GM10266 (cell line): ENCODE measurements around the gene ZNF681.

Source experiments
- DNase-seq: peaks from one replicate; pipeline ENCODE4 v3.0.0; 2012; ENCODE audit errors: extremely low spot score
- TF ChIP-seq, protein P1 (sequence below): IDR thresholded peaks from 2 replicates; pipeline ENCODE4 v1.5.1; 2012; ENCODE audit warnings: mild to moderate bottlenecking, low read depth; ENCODE audit not compliant: control insufficient read depth, insufficient read depth; ENCODE audit errors: missing control alignments

Gene ZNF681

DNA sequence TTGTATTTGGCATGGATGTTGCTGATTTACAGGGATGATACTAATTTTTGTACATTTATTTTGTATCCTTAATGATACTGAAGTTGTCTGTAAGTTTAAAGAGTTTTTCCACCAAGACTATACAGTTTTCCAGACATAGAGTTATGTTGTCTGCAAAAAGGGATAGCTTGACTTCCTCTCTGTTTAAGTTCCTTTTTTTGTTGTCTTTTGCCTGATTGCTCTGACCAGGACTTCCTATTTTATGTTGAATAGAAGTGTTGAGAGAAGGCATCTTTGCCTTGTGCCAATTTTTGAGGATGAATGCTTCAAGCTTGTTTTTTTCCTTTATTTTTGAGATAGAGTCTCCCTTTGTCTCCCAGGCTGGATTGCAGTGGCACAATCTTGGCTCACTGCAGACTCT is 36.8 kb upstream of the ZNF681 start:
- DNase-seq = no peak

GRCh38 chr19:23792784-23793183 is 34.1 kb upstream of the ZNF681 start:
- TF ChIP-seq, protein P1, sequence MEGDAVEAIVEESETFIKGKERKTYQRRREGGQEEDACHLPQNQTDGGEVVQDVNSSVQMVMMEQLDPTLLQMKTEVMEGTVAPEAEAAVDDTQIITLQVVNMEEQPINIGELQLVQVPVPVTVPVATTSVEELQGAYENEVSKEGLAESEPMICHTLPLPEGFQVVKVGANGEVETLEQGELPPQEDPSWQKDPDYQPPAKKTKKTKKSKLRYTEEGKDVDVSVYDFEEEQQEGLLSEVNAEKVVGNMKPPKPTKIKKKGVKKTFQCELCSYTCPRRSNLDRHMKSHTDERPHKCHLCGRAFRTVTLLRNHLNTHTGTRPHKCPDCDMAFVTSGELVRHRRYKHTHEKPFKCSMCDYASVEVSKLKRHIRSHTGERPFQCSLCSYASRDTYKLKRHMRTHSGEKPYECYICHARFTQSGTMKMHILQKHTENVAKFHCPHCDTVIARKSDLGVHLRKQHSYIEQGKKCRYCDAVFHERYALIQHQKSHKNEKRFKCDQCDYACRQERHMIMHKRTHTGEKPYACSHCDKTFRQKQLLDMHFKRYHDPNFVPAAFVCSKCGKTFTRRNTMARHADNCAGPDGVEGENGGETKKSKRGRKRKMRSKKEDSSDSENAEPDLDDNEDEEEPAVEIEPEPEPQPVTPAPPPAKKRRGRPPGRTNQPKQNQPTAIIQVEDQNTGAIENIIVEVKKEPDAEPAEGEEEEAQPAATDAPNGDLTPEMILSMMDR = no peak
- no peak for DNase-seq

More for the DNA sequence above, 36.8 kb upstream of the ZNF681 start:
- TF ChIP-seq, protein P1 = no peak

DNA sequence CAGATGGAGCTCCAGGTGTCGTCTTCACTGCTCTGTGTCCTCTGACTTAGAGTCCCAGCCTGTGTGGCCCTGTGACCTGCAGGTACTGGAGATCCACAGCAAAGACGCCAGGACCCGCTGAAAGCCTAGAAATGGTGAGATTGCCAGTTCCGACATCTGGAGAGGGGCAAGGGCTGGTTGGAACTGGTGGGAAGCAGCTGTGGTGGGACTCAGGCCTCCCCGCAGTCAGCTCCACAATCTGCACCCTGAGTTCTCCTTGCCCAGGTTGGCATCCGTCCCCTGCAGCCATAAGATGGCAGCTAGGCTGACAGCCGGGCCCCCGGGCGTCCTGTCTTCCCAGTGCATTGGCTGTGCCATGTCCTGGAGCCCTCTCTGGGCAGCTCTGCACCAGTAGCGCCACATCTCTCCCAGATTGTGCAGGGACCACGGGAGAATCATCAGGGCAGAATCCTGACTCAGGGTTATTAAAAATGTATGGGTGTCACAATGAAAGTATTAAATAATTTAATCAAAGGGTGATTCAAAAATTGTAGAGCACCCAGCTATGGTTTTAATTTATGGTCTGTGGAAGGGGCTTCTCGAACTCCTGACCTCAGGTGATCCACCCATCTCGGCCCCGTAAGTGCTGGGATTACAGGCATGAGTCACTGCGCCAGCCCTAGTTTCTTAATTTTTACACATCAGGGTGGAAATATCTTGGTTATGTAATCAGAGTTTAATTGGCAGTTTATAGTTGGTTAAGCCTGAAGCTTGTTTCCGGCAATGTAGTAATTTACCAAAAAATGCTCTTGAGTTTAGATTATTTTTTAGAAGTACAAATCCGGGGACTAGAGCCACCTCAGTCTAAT is 32.2 kb upstream of the ZNF681 start:
- TF ChIP-seq, protein P1 = no peak
- no peak for DNase-seq

DNA sequence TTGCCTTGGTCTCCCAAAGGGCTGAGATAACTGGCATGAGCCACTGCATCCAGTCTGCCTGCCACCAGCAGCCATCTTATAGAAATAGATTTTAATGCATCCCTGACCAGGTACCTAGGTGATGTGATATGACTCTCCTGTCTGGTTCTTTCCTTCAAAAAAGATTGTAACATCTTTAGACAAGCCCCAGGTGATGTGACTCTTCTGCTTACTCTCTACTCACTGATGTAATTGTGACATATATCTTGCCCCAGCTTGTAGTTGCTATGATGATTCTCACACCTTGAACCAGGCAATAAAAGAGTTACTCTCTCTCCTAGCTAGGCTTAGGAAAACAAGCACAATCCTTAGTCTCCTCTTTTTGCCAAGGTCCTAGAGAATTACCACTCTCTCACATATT is 30.6 kb upstream of the ZNF681 start:
- DNase-seq = no peak
- TF ChIP-seq, protein P1 = no peak

DNA sequence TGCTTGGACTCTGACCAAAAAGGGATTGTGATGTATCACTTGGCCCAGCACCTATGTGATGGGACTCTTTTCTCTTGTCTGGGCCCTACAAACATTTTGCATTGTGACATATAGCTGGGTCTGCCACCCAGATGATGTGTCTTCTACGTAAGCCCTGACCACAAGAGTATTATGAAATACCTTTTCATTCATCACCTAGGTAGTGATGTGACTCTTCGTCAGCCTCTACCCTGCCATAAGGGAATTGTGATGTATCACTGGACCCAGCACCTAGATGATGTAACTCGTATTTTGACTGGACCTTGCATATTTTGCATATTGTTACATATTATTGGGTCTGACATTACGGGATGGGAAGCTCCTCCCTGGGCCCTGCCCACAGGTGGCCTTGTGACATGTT is 29.7 kb upstream of the ZNF681 start:
- TF ChIP-seq, protein P1 = no peak
- no peak for DNase-seq

DNA sequence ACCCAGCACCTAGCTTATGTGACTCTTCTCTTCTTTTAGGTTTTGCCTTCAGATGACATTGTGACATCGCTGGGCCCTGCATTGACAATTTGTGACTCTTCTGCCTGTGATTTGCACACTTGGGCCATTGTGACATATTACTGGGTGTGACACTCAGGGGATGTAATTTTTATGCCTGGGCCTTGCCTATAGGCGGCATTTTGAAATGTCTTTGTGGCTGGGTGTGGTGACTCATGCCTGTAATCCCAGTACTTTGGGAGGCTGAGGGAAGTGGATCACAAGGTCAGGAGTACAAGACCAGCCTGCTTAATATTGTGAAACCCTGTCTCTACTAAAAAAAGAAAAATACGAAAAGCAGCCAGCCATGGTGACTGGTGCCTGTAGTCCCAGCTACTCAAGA is 28.4 kb upstream of the ZNF681 start:
- TF ChIP-seq, protein P1 = no peak
- DNase-seq = no peak

GRCh38 chr19:23785982-23786381 is 27.3 kb upstream of the ZNF681 start:
- TF ChIP-seq, protein P1 = no peak
- DNase-seq = no peak
